ENCODE measurements around the gene FAM222A. TPM values are rescaled to one million over a fixed set of nuclear protein-coding genes. Genes with fewer than 3 reads are reported as not detected.

Gene FAM222A
- total and polyA plus RNA-seq, 2 of the 8 experiments (the other 6 are each of a cell fraction or from before 2014, with no cell fraction given) = 0.94 to 1.1 TPM

DNA sequence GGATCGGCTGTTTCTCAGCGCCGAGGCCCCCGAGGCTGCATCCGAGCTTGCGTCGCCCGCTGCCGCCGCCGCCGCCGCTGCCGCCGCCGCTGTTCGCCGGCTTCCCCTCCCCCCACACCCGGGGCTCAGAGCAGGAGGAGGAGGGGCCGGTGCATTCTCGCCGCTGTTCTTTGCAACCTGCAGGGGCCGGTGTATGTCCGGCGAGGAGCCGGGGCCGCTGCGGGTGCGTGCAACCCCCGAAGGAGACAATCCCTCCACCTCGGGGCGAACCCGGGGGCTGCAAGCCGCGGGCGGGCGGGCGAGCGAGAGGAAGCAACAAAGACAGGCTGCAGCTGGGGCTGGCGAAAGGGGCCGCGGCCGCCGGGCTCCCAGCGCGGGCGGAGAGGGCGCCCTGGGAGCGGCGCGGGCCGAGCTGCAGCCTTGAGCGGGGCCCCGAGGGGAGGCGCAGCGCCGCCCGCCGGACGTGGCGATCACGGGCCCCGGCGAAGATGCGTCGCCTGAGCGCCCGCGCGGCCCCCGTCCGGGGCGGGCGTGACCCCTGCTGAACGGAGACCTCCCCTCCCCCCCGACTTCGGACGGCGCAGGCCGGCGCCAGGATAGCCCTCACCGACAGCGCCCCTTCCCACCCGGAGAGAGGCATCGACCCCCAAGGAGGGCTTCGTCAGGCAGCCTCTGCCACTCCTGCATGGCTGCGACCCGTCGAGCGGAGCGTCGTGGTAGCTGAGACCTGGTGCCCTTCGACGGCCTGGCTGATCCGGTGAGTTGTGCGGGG, 702 bp downstream of the FAM222A start (continued):
- no peak for TF ChIP-seq FOSL1 (IDR thresholded peaks at IDR 0.05; ENCODE audit: insufficient read depth, low read depth, low read length)
- TF ChIP-seq TCF12 (IDR thresholded peaks at IDR 0.05; ENCODE audit: low read depth, low read length) = no peak
- TF ChIP-seq BCL11A (IDR thresholded peaks at IDR 0.05; ENCODE audit: low read depth in 2 of 2, low read length in 2 of 2) = no peak
- TF ChIP-seq JUN (IDR thresholded peaks at IDR 0.05; ENCODE audit: low read depth, low read length) = no peak
- TF ChIP-seq, protein P1, sequence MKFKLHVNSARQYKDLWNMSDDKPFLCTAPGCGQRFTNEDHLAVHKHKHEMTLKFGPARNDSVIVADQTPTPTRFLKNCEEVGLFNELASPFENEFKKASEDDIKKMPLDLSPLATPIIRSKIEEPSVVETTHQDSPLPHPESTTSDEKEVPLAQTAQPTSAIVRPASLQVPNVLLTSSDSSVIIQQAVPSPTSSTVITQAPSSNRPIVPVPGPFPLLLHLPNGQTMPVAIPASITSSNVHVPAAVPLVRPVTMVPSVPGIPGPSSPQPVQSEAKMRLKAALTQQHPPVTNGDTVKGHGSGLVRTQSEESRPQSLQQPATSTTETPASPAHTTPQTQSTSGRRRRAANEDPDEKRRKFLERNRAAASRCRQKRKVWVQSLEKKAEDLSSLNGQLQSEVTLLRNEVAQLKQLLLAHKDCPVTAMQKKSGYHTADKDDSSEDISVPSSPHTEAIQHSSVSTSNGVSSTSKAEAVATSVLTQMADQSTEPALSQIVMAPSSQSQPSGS (IDR thresholded peaks at IDR 0.05; ENCODE audit: low read length) = no peak
- TF ChIP-seq CEBPB (IDR thresholded peaks at IDR 0.05; ENCODE audit: low read depth, low read length) = no peak
- TF ChIP-seq, protein P2, sequence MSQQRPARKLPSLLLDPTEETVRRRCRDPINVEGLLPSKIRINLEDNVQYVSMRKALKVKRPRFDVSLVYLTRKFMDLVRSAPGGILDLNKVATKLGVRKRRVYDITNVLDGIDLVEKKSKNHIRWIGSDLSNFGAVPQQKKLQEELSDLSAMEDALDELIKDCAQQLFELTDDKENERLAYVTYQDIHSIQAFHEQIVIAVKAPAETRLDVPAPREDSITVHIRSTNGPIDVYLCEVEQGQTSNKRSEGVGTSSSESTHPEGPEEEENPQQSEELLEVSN (IDR thresholded peaks at IDR 0.05) = peak; percentile 52; the same call in 1 of the 2 replicates
- TF ChIP-seq KDM4A (IDR thresholded peaks at IDR 0.05; ENCODE audit: low read depth, low read length, severe bottlenecking) = peak; percentile 63
- TF ChIP-seq MAFK (IDR thresholded peaks at IDR 0.05; ENCODE audit: low read depth, low read length) = no peak
- no peak for TF ChIP-seq SUZ12 (IDR thresholded peaks at IDR 0.05; ENCODE audit: low read length)
- TF ChIP-seq SP2 (IDR thresholded peaks at IDR 0.05; ENCODE audit: low read length) = no peak
- no peak; a peak in 1 of 3 replicates for TF ChIP-seq POLR2A (IDR thresholded peaks at IDR 0.05; ENCODE audit: control extremely low read depth in 1 of 2, low read depth in 2 of 2, low read length in 2 of 2)
- TF ChIP-seq SAP30 (IDR thresholded peaks at IDR 0.05; ENCODE audit: insufficient read depth, insufficient replicate concordance, low read length) = no peak
- TF ChIP-seq HDAC2 (IDR thresholded peaks at IDR 0.05; ENCODE audit: borderline replicate concordance in 1 of 2, low read depth in 2 of 2, low read length in 2 of 2) = no peak
- no peak for TF ChIP-seq POU5F1 (IDR thresholded peaks at IDR 0.05; ENCODE audit: low read depth, low read length)
- no peak for TF ChIP-seq BRCA1 (IDR thresholded peaks at IDR 0.05; ENCODE audit: low read depth, low read length)
- no peak for TF ChIP-seq PHF8 (conservative IDR thresholded peaks at IDR 0.05; ENCODE audit: low read depth, low read length)
- TF ChIP-seq KDM1A (IDR thresholded peaks at IDR 0.05; ENCODE audit: borderline replicate concordance, low read length) = no peak
- no peak; the same call in 1 of the 2 replicates for TF ChIP-seq RBBP5 (IDR thresholded peaks at IDR 0.05; ENCODE audit: borderline replicate concordance, low read depth, low read length)
- TF ChIP-seq, protein P3, sequence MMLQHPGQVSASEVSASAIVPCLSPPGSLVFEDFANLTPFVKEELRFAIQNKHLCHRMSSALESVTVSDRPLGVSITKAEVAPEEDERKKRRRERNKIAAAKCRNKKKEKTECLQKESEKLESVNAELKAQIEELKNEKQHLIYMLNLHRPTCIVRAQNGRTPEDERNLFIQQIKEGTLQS (IDR thresholded peaks at IDR 0.05; ENCODE audit: insufficient read depth, low read depth, low read length) = no peak
- no peak for TF ChIP-seq RNF2 (IDR thresholded peaks at IDR 0.05; ENCODE audit: borderline replicate concordance, low read depth, low read length, missing control alignments, poor library complexity, severe bottlenecking)
